NCI-H2029 (cell line): ENCODE data around the gene NPIPB8.
"Not testable (repeated sequence)": the region's sequence is repeated elsewhere in the genome, so short reads cannot be mapped to it uniquely, and the experiment has no call there.

Experiments
- DNase-seq: peaks from one replicate; lab custom pipeline; 2025; lab: John Stamatoyannopoulos, UW

NPIPB8 gene

GRCh38 chr16:28636093-28636823 is 1.6 kb upstream of the NPIPB8 start:
- not testable (repeated sequence) for DNase-seq

DNA sequence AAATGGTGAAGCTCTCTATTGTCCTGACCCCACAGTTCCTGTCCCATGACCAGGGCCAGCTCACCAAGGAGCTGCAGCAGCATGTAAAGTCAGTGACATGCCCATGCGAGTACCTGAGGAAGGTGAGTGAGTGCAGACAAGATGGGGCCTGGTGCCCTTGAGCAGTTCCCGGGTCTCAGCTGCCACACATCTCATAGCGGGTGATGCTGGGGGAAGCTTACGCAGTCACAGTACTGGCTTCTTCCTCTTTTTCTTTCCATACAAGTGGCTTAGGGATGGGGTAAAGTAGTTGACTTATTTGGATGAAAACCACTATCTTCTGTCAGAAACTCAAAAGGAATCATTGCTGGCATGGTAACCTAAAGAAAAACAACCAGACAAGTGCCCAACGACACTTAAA is 494 bp downstream of the NPIPB8 start:
- not testable (repeated sequence) for DNase-seq

- DNase-seq = not testable (repeated sequence)
These were observed 2.1 kb downstream of the NPIPB8 start for GRCh38 chr16:28639959-28640358.

GRCh38 chr16:28666264-28666663 is 28.4 kb downstream of the NPIPB8 start:
- not testable (repeated sequence) for DNase-seq

DNA sequence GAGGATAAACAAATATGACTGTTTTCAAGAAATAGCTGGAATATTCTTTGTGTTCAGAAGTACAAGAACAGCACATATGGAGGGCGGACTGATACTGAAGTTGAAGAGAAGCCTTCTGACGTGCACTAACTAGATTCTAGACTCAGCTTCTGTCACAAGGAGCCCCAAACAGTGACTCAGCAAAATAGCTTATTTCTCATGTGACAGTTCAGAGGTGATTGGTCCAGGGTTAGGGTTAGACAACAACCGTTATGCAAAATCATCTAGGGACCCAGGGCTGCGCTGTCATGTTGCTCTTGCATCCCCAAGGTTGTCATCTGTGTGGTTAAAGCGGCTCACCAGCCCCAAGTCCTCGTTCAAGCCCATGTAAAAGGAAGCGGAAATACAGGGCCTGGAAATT is 29.6 kb downstream of the NPIPB8 start:
- DNase-seq = not testable (repeated sequence)

- DNase-seq = not testable (repeated sequence)
These were observed 30.3 kb downstream of the NPIPB8 start for GRCh38 chr16:28668199-28668598.

- DNase-seq = not testable (repeated sequence)
These were observed 50.6 kb downstream of the NPIPB8 start for GRCh38 chr16:28688327-28688952.

DNA sequence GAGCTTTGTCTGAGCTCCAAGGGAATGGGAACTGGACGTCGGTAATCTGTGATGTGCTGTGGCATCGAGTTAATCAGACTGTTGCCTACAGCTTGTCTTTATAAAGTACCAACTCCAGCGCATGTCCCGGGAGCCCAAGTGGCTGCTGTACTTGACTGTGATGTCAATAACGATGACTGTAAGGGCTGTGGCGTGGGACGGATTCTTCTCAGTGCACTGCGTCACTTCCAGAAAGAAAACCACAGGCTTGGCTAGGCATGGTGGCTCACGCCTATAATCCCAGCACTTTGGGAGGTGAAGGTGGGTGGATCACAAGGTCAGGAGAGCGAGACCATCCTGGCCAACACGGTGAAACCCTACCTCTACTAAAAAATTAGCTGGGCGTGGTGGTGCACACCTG is 51.6 kb downstream of the NPIPB8 start:
- not testable (repeated sequence) for DNase-seq

DNA sequence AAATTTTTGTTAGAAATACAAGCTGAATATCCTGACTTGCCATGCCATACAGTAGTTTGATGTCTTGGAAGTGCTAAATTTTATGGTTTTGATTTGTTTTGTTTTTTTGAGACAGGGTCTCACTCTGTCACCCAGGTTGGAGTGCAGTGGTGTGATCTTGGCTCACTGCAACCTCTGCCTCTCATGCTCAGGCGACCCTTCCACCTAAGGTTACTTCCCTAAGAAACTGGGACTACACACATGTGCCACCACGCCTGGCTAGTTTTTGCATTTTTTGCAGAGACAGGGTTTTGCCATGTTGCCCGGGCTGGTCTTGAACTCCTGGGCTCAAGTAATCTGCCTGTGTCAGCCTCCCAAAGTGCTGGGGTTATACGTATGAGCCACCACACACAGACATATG is 53.9 kb downstream of the NPIPB8 start:
- not testable (repeated sequence) for DNase-seq

GRCh38 chr16:28693257-28693950 is 55.5 kb downstream of the NPIPB8 start:
- DNase-seq = not testable (repeated sequence)

DNA sequence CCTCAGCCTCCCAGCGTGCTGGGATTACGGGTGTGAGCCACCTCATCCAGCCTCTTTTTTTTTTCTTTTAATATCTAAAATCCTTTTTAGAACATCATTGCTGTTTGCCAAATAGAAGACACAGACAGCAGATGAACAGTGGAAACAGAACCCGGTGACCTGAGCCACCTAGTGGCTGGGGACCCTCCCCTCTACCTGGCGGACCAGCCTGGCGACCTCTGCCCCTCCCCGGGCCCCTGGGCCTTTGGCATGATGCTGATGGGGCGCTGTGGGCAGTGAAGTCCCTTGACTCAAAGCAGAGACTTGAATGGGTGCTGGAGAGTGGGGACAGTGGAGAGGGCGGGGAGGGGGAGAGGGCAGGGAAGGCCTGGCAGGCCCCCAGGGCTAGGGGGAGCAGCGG is 61.9 kb downstream of the NPIPB8 start:
- DNase-seq = not testable (repeated sequence)

DNA sequence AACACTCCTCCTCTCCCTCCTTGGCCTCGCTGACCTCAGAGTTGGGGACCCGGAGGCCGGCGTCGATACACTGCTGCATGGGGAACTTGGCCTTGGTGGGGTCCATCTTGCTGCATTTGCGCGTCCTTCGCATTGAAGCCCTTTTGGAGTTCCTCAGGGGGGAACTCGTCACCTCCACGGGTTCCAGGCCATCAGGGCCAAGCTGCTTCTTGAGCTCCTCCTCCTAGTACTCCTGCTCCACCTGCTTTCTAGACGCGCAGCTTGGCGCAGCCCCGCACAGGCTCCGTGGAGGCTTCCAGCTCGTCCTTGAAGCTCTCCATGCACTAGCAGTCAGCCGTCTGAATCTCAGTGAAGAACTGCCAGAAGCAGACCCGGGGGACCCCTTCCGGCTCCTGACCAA is 62.5 kb downstream of the NPIPB8 start:
- DNase-seq = not testable (repeated sequence)

- DNase-seq = not testable (repeated sequence)
These were observed 63.5 kb downstream of the NPIPB8 start for GRCh38 chr16:28701384-28701783.

- DNase-seq = not testable (repeated sequence)
These were observed 66.4 kb downstream of the NPIPB8 start for GRCh38 chr16:28704246-28704645.
